Transverse colon (tissue), 4 donors: Measurements from ENCODE around the gene SLC24A4.

Experiments used
- CTCF ChIP-seq, 5 experiments: fragments of 200-600 bp in 3 of 5; fragments of 450-650 bp in 2 of 5; sonication (generic) in 3 of 5; IDR thresholded peaks; 1 replicate in 2 of 5; 2 replicates in 3 of 5; pipeline ENCODE4 v1.5.1; 2016 to 2017; ENCODE audit warnings: antibody characterized with exemption in 5 of 5, inconsistent platforms in 3 of 5, mild to moderate bottlenecking in 2 of 5, moderate library complexity in 1 of 5
- EP300 ChIP-seq: sonication (generic); formaldehyde crosslinking; IDR thresholded peaks from one replicate; pipeline ENCODE4 v1.6.1; 2017; ENCODE audit warnings: antibody characterized with exemption, low read depth
- POLR2A ChIP-seq: fragments of 450-650 bp; IDR thresholded peaks from one replicate; pipeline ENCODE4 v1.6.1; 2016; ENCODE audit warnings: antibody characterized with exemption, mild to moderate bottlenecking, moderate library complexity
- POLR2AphosphoS5 ChIP-seq, 3 donors: sonication (generic); formaldehyde crosslinking; IDR thresholded peaks; one replicate each; pipeline ENCODE4 v1.6.1; 2016; ENCODE audit warnings: antibody characterized with exemption in 3 of 3

GRCh38 chr14:92404938-92405337 lies 82.0 kb downstream of the SLC24A4 start:
- no peak for TF ChIP-seq EP300
- TF ChIP-seq POLR2AphosphoS5 (IDR thresholded peaks at IDR 0.05): no peak
- no peak for TF ChIP-seq CTCF (IDR thresholded peaks at IDR 0.05)
- no peak for TF ChIP-seq POLR2A
